SK-N-SH treated with all-trans-retinoic acid at 6 μM for 48 hours (cell line): ENCODE measurements around the gene IGFBP1.

Source experiments
- ARNTL ChIP-seq: fragments of 450-650 bp; formaldehyde crosslinking; IDR thresholded peaks from 2 replicates; pipeline ENCODE4 v1.5.0; 2020; ENCODE audit warnings: low read depth, mild to moderate bottlenecking, moderate library complexity, borderline replicate concordance
- BACH2 ChIP-seq: fragments of 250-450 bp; sonication (Bioruptor Pico); IDR thresholded peaks from 2 replicates; pipeline ENCODE4 v1.9.0; 2021; ENCODE audit warnings: mild to moderate bottlenecking, borderline replicate concordance
- OSR1 ChIP-seq: fragments of 250-450 bp; sonication (Bioruptor Pico); IDR thresholded peaks from 2 replicates; pipeline ENCODE4 v1.8.0; 2022; ENCODE audit warnings: moderate library complexity, mild to moderate bottlenecking, inconsistent platforms
- PATZ1 ChIP-seq: fragments of 250-450 bp; sonication (Bioruptor Pico); IDR thresholded peaks from 2 replicates; pipeline ENCODE4 v1.8.0; 2020; ENCODE audit warnings: mild to moderate bottlenecking, moderate library complexity, borderline replicate concordance
- TCF4 ChIP-seq: fragments of 250-450 bp; sonication (Bioruptor Pico); IDR thresholded peaks from 2 replicates; pipeline ENCODE4 v1.8.0; 2021; ENCODE audit warnings: mild to moderate bottlenecking, moderate library complexity, borderline replicate concordance
- TOX ChIP-seq: fragments of 250-450 bp; sonication (Bioruptor Pico); IDR thresholded peaks from 2 replicates; pipeline ENCODE4 v1.8.0; 2021; ENCODE audit warnings: mild to moderate bottlenecking, moderate library complexity, borderline replicate concordance
- ZC3H10 ChIP-seq: fragments of 250-450 bp; sonication (Bioruptor Pico); IDR thresholded peaks from 2 replicates; pipeline ENCODE4 v1.5.1; 2021; ENCODE audit warnings: mild to moderate bottlenecking, moderate library complexity
- ZFP3 ChIP-seq: fragments of 250-450 bp; sonication (Bioruptor Pico); IDR thresholded peaks from 2 replicates; pipeline ENCODE4 v1.5.0; 2020; ENCODE audit warnings: mild to moderate bottlenecking, moderate library complexity
- ZFP30 ChIP-seq: fragments of 450-650 bp; formaldehyde crosslinking; IDR thresholded peaks from 2 replicates; pipeline ENCODE4 v1.5.0; 2022; ENCODE audit warnings: mild to moderate bottlenecking, moderate library complexity
- ZNF565 ChIP-seq: fragments of 450-650 bp; formaldehyde crosslinking; conservative IDR thresholded peaks from 2 replicates; pipeline ENCODE4 v1.5.0; 2020; ENCODE audit warnings: low read depth, mild to moderate bottlenecking, moderate library complexity
- ZNF8 ChIP-seq: fragments of 450-650 bp; formaldehyde crosslinking; IDR thresholded peaks from 2 replicates; pipeline ENCODE4 v1.5.0; 2020; ENCODE audit warnings: mild to moderate bottlenecking, moderate library complexity

DNA sequence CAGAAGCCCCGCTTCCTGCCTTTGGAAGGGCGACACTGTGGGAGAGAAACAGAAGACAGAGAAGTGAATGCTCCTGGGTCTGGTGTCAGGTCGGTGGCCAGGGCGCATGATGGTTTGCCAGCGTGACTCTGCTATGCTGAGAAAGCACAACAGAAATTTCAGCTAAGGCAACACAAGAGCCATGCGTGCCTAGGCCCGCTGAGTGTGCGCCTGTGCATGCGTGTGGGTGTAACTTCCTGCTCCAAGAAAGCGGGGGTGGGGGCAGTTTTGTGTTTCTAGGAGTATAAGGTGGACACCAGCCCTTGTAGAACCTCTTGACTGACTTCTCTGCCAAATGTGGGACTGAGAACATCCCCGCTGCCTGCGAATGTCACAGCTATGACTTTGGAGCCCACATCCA lies 26.6 kb downstream of the IGFBP1 start:
- TF ChIP-seq ZNF8 (CRISPR knock-in tag) = no peak
- no peak for TF ChIP-seq TCF4 (CRISPR knock-in tag)
- no peak for TF ChIP-seq TOX (CRISPR knock-in tag)
- no peak for TF ChIP-seq ZC3H10 (CRISPR knock-in tag)
- no peak for TF ChIP-seq ZNF565 (CRISPR knock-in tag)
- no peak for TF ChIP-seq BACH2 (CRISPR knock-in tag)
- no peak for TF ChIP-seq PATZ1 (CRISPR knock-in tag)
- no peak for TF ChIP-seq ZFP30 (CRISPR knock-in tag)
- TF ChIP-seq ZFP3 (CRISPR knock-in tag) = no peak
- TF ChIP-seq OSR1 = no peak
- TF ChIP-seq ARNTL = no peak
